Measurements from ENCODE around the gene SBDS.
"Not testable (repeated sequence)": the region's sequence is repeated elsewhere in the genome, so short reads cannot be mapped to it uniquely, and the experiment has no call there.

SBDS gene

DNA sequence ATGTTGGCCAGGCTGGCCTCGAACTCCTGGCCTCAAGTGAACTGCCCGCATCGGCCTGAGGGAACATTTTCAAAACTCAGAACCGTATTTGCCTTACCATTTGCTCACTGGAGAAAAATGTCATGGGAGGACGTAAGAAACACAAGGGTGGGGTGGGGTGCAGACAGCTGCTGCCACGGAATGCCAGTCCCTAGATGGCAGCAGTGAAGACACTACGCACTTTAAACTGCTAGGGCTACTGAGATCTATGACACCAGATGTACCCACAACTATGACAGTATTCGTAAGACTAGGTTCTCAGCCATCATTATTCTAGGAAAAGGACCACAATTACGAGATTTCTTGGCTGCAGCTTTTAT is 716 bp downstream of the SBDS start:
- peak; percentile 64 to 70 for DNase-seq

DNA sequence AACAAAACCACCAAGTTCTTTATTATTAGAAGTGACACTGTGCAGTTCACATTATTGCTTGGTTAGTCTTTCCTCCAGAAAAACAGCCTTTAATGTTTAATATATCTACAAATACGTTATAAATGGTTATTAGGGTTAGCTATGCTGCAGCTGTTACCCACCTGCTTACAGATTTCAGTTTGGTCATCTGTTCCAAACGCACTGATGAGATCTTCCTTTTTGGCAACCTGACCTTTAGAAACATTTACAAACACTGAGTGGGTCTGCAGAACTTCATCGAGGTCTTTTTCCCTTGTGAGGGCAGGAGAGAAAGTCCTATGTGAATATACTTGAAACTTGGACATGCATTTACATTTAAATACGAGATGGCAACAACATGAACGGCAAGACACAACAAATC is 1.3 kb downstream of the SBDS start:
- not testable (repeated sequence) for DNase-seq

DNA sequence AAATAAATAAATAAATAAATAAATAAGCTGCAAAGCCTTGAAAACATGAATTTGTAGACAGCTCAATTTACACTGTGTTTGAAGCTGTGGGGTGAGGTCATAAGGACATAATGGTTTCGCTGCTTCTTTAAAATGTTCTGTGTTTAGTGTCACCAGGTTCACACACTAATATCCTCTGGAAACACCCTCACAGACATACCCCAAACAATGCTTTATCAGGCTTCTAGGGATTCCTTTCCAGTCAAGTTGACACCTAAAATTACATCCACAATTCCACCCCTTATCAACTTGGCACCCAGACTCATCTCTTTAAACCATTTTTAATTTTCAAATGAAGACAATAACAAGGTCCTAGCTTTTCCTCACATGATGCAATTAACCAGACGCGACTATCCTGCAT is 5.8 kb downstream of the SBDS start:
- DNase-seq = not testable (repeated sequence)

DNA sequence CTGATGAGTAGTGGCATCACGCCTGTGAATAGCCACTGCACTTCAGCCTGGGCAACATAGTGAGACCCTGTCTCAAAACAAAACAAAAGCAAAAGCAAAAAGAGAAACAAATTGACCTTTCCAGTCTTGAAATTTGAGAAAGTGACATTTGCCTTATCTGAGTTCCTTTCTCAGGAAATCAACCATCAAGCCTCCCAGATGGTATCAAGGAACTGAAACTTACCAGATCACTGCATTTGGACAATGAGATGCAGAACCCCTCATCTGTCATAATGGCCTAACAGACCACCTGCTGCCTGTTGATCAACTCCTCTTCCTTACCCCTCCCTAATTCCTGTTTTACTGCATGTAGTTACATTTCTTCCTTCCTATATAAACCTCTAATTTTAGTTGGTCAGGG is 15.1 kb downstream of the SBDS start:
- DNase-seq = not testable (repeated sequence)

DNA sequence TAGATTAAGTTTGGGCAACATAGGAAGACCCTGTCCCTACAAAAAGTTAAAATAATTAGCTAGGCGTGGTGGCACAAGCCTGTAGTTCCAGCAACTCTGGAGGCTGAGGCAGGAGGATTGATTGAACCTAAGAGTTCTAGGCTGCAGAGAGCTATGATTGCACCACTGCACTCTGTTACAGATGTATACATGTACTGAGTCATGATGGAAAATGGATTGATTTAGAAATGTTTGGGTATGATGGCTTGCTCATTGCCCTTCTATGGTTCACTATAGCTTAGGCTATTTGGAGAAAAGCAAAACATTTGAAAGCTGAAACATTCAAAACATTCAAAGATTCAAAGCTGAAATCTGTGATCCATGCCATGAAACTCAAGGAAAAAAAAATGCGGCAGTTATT is 16.4 kb downstream of the SBDS start:
- not testable (repeated sequence) for DNase-seq

DNA sequence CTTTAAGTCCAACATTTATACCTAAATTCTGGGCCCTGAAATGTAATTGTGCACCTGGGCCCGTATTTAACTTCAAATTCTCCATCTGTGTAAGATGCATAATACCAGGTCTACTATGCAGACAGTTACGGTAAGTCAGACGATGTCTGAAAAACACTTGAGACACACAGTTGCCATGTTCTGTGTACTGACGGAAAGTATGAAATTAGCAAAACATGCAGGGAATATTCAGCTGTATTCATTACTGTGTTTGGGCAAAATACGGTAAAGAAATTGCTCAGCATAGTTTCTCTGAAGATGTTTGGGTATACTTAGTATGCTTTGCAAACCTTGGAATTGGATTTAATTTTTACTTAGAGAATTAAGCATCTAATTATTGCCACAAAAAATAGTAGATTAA is 17.1 kb downstream of the SBDS start:
- DNase-seq = not testable (repeated sequence)

DNA sequence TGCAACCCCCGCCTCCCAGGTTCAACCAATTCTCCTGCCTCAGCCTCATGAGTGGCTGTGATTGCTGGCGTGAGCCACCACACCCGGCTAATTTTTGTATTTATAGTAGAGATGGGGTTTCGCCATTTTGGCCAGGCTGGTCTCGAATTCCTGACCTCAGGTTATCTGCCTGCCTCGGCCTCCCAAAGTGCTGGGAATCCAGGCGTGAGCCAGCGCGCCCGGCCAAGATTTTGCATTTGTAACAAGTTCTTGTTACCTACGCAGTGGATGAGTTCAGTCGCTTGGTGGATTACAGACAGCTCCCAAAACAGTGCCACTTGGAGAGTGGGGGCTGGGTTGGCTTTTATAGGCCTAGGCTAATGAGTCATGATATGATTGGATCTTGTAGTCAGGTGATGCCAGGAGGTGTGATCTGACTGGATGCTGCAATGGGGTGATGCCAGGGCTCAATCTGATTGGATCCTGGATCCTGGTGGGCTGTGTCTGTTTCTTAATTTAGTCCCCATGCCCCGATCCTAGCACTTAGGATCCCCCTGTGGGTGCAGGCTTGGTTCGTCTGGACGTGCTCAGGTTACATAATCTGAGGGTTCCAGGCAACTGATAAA is 20.3 kb downstream of the SBDS start:
- no peak for DNase-seq

DNA sequence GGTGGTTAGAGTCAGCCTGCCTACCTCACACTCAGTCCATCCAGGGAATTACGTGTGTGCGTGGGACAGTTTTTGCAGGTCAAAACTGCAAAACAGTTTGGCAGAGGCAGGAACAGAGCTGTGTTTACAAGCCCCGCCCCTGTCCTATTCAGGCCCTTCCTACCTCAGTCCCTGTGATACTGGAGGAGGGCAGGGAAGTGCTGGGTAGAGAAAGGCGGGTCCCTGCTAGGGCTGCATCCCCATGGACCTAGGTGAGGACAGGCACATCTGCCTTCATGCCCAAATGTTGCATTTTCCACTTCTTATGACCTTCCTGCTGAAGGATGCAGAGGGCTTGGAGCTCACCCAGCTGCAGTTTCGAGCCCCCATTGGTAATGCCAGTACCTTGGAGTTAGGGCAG is 25.1 kb downstream of the SBDS start:
- DNase-seq = no peak

DNA sequence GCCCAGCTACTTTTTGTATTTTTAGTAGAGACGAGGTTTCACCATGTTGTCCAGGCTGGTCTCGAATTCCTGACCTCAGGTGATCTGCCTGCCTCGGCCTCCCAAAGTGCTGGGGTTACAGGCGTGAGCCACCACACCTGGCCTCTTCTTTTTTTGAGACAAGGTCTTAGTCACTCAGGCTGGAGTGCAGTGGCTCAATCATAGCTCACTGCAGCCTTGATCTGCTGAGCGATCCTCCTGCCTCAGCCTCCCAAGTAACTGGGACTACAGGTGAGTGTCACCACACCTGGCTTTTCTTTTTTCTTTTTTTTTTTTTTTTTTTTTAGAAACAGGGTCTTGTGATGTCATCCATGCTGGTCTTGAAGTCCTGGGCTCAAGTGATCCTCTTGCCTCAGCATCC is 26.4 kb downstream of the SBDS start:
- DNase-seq = not testable (repeated sequence)

DNA sequence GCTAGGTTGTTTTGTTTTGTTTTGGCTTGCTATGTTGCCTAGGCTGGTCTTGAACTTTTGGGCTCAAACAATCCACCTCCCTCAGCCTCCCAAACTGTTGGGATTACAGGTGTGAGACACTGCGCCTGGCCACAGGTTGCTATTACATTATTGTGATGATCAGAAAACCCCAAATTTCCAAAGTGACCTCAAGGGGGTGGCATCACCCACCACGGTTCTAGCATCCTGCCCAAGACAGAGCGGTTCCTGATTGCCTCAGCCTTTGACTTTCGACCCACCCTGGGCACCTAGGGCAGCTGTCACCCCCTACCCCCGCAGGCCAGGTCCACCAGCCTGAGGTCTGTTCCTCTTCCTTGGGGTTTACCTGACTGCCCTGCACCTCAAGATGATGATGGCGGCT is 28.4 kb downstream of the SBDS start:
- no peak for DNase-seq

DNA sequence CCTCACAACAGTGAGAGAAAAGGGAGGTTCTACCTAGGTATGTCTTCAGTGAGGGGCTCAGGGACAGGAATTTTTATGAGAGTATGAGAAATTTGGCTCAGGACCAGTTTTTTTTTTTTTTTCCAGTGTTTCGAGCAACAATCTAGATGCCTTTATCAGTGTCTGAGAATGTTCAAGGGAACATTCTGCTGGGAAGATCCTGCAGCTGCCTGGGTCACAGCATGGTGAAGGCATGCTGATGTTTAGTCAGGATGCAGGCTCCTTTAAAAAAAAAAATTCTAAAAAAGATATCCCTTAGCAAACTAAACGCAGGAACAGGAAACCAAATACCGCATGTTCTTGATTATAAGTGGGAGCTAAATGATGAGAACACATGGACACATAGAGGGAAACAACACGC is 31.0 kb downstream of the SBDS start:
- no peak for DNase-seq

DNA sequence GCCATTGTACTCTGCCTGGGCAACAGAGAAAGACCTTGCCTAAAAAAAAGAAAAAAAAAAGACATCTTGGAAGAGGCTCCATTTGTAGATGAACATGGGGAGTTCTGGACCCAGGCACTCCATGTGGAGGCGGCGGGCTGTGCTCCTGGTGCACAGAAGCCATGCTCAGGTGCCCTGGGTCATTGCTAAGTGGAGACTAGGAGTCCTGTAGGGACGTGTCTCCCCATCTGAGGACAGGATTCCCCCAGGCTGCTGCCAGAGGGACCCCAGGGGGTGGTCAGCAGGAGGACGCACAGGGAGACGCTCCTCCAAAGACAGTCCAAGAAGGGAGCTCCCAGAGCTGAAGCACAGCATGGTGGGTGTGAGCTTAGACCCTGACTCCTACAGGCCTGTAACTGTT is 34.3 kb downstream of the SBDS start:
- DNase-seq = no peak

DNA sequence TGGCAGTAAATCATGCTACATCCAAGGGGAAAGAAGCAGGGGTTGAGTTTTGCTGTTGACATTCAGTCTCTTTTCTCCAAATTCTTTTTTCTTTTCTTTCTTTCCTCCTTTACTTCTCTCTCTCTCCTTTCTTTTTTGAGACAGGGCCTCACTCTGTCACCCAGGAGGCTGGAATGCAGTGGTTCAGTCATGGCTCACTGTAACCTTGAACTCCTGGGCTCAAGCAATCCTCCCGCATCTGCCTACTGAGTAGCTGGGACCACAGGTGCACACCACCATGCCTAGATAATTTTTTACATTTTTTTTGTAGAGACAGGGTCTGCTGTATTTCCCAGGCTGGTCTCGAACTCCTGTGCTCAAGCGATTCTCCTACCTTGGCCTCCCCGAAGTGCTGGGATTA is 35.2 kb downstream of the SBDS start:
- DNase-seq = no peak

DNA sequence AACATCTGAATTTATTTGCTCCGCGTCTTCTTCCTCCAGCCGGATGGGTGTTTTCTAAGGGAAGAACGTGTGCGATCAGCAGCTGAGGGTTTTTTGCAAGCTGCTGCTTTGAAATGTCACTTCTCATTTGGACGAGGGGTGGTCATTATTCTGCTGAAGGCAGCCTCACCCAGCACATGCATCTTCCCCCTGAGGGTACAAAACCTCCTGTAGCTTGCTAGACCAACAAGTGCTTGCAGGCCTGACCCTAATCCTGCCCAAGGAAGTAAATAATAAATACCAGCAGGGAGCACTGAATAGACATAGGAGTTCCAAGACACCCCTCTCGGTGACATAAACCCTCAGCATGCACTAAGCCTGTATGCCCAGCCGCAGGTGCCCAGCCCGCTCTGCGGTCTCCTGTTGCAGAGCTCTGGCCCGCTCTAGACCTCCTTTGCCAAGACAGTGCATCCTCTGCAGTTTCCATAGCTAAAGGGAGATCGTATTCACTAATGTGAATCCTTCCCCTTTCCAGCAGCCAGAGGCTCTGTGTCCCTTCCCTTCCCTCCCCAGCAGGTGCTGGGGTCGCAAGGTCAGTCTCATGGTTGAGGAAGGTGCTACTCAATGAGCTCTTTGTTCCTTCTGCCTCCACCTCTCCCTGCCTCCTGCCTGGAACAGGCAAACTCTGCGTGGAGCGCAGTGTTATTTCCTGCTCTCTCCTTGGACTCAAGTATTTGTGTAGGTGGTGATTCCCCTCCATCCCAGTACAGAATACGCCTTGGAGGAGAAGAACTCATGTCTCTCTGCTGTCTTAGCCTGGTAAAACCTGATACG is 36.6 kb downstream of the SBDS start:
- no peak for DNase-seq

DNA sequence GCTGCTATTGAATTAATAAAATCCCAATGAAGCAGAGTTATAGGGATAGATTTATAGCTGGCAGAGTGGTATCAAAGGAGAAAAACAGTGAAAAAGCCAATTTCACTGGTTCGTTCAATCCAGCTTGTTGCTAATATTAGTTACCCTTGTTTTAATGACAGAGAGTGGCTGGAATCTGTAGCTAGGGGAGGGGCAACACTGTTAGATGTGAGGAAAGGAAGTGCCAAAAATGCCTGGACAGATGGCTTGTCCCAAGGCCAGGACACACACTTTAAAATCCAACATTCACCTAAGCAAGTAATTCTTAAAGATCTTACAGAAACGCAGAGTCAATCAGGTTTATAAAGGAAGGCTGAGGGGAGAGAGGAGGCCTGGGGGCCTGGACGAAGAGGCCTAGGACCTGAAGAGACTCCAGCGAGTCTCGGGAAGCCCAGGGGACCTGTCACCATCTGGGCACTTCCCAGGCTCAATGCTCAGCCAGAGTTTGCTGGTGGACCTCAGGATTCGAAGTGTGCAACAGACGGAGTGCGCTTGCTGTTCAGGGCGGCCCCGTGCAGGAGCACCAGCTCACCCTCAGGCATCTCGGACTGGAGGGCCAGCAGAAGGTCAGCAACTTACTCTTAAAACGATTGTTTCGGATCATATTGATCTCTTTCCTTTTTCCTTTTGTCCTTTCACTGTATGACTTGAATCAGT is 37.6 kb downstream of the SBDS start:
- DNase-seq = no peak

DNA sequence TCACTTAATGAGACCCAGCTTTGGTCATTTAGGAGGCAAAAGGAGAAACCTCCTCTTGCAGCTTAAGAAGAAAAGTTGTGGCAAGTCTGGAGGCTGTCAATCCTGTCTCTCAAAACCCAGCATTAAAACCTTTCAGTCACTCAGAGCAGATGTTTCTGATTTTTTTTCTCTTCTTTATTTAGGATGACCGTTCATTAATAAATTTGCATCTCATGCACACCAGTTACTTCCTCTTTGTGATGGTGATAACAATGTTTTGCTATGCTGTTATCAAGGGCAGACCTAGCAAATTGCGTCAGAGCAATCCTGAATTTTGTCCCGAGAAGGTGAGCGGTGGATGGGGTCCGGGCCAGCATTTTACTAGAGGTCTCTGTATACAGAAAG is 42.4 kb downstream of the SBDS start:
- no peak for DNase-seq

DNA sequence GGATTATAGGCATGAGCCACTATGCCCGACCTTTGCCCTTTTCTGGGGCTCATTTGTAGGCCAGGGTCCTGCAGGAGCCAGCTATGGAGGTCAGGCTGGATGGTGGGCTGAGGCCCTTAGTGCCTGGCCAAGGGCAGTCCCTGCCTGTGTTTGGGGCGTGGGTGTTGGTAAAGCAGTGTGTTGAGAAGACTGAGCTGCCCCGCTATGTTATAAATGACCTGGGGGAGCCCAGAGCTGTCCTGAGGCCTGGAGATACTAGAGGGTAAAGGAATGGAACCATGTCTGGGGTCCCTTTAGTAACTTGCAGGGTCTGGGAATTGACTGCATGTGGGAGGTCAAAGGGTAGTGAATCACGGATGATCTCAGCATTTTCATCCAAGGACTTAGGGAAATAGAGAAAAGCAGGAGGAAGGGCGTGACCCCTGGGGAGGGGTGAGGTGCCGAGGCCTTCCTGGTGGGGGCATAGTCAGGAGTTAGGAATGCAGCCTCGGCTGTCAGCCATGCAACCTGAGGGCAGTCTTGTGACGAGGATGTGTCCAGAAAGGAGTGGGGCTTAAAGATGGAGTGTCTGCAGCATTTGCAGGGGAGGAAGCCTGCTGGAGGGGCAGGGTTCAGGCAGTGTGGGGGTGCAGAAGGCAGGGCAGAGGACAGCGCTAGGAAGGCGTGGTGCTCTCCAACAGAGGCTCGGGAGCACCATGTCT is 42.9 kb downstream of the SBDS start:
- DNase-seq = no peak

DNA sequence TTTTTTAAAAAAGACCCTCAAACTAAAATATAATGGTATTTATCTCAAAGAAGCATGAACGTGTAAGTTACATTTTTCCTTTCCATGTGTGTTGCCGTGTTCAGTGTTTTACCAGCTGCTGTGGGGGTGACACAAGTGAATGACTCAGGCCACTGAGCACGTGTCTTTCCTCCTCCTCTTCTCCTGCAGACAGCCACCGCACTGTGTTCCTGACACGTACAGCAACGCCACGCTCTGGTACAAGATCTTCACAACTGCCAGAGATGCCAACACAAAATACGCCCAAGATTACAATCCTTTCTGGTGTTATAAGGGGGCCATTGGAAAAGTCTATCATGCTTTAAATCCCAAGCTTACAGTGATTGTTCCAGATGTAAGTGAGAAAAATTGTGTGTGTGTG is 44.6 kb downstream of the SBDS start:
- DNase-seq = no peak

DNA sequence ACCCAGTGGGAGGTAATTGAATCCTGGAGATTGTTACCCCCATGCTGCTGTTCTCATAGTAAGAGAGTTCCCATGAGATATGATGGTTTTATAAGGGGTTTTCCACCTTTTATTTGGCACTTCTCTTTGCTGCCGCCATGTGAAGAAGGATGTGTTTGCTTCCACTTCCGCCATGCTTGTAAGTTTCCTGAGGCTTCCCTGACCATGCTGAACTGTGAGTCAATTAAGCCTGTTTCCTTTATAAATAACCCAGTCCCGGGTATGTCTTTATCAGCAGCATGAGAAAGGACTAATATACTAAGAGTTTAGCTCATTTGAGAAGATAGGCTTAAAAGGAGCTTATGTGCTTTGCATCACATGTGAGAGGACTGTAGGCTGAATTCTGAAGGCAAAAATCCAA is 45.1 kb downstream of the SBDS start:
- DNase-seq = no peak

DNA sequence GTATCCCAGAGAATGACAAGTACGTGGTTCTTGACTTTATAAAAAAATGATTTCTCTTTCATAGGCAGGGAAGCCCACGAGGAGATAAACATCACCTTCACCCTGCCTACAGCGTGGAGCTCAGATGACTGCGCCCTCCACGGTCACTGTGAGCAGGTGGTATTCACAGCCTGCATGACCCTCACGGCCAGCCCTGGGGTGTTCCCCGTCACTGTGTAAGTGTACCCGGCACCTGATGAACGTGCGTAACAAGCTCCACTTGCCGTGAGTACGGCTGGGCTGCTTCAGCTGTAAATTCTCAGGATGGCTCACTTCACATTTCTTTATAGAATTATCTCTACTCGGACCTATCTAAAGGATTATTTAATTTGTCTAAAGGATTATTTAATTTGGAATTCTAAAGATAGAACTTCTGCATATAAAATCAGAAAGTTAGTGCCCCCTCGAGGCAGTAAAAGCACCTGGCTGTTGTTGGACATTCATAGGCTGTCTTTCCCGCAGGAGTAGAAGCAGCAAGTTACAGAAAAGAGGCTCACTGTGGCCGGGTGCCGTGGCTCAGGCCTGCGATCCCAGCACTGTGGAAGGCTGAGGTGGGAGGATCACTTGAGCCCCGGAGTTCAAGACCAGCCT is 46.8 kb downstream of the SBDS start:
- no peak for DNase-seq

DNA sequence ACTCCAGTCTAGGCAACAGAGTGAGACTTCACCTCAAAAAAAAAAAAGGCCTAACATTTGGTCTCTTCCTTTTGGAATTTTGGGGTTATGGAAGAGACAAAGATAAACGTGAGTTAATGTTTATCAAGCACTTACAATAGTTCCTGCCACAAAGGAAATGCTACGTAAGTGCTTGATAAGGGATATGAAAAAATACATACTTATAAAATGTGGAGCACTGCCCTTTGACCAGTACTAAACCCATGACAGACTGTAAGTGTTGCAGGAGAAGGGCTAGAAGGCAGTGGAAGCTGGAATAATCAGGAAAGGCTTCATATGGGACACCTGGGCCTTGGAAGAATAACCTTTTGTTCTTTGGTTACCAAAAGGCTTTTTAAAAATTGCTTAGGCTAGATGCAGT is 48.8 kb downstream of the SBDS start:
- DNase-seq = no peak

DNA sequence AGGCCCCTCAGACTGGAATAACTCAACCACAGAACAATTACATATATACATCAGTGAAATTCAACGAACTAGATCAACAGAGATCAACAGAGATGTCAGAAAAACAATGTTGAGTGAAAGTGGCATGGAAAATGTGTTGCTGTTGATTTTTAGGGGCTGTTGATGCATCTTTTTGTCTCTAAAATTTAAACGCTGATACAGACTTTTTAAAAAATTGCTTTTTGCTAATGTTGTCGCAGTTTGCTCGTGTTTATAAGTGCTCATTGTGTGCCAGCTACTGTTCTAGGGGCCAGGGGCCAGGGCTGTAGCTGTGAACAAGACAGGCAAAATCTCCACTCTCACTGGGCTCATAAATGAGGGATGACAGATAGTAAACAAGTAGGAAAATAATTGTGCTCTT is 56.1 kb downstream of the SBDS start:
- DNase-seq = no peak

DNA sequence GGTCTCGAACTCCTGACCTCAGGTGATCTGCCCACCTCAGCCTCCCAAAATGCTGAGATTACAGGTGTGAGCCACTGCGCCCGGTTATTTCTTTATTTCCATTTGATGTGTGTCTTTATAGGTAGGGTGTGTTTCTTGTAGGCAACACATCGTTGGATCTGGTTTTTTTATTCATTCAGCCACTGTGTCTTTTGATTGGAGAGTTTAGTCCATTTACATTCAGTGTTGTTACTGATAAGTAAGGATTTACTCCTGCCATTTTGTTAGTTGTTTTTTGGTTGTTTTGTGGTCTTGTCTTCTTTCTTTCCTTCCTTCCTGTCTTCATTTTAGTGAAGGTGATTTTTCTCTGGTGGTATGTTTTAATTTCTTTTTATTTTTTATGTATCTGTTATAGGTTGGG is 57.4 kb downstream of the SBDS start:
- no peak for DNase-seq

Measured in inflammatory macrophage (primary cell).